T-helper 17 cell (primary cell): ENCODE results near the gene PPP2R3A. TPM values are rescaled to one million over a fixed set of nuclear protein-coding genes. Genes with fewer than 3 reads are reported as not detected.
"Not testable (repeated sequence)": the region's sequence is repeated elsewhere in the genome, so short reads cannot be mapped to it uniquely, and the experiment has no call there.

Experiments
- ATAC-seq: fragments of 150-1000 bp; cut with Tn5 transposase; 2 replicates; pipeline ENCODE4 v1.10.0; 2021; ENCODE audit warnings: mild to moderate bottlenecking, moderate library complexity
- DNase-seq, 3 donors: peaks; one replicate each; pipeline versions ENCODE4 v3.0.0 to v3.0.0-alpha.2; 2020 to 2021
- H3K9me3 ChIP-seq: one replicate; pipeline ENCODE4 v1.7.0; 2013; ENCODE audit warnings: low read length, mild to moderate bottlenecking; ENCODE audit not compliant: control insufficient read depth, poor library complexity, severe bottlenecking
- H3K27ac Mint-ChIP-seq: one replicate; pipeline ENCODE4 v1.8.0; 2022; ENCODE audit warnings: mild to moderate bottlenecking, moderate library complexity, mixed read lengths
- H3K27me3 Mint-ChIP-seq: one replicate; pipeline ENCODE4 v1.8.0; 2022; ENCODE audit warnings: mixed read lengths
- H3K36me3 Mint-ChIP-seq: one replicate; pipeline ENCODE4 v1.8.0; 2022; ENCODE audit warnings: low read depth, mixed read lengths
- H3K4me1 Mint-ChIP-seq: one replicate; pipeline ENCODE4 v1.8.0; 2022; ENCODE audit warnings: mild to moderate bottlenecking, mixed read lengths
- H3K4me3 Mint-ChIP-seq: one replicate; pipeline ENCODE4 v1.8.0; 2022; ENCODE audit warnings: mild to moderate bottlenecking, moderate library complexity, mixed read lengths
- total RNA-seq, 4 donors: library from RNA in 2 of 4; stranded (reverse) in 2 of 4; gene quantifications; one replicate each; pipeline ENCODE4 v1.2.3 and lab custom pipeline; 2022 to 2026

Gene PPP2R3A
- total RNA-seq, 2 donors from 2014 or later = 0.13 to 0.17 TPM

DNA sequence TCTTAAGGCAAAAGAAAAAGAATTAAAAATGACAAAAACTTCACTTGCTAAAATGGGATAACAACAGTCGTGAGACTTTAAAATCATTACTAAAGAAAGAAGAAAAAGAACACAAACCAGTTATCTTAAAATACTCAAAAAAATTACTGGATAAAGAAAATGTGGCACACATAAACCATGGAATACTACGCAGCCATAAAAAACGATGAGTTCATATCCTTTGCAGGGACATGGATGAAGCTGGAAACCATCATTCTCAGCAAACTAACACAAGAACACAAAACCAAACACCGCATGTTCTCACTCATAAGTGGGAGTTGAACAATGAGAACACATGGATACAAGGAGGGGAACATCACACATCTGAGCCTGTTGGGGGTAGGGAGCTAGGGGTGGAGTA lies 202.7 kb downstream of the PPP2R3A start:
- Mint-ChIP-seq H3K27ac (peak overlapping the region; percentile 56), H3K4me3 (peak overlapping the region; percentile 5), H3K4me1 (peaks cover 44% of the 10 kb centered on the region)
- H3K36me3 Mint-ChIP-seq, H3K27me3 Mint-ChIP-seq, ATAC-seq, H3K9me3 ChIP-seq, DNase-seq: not testable (repeated sequence)

DNA sequence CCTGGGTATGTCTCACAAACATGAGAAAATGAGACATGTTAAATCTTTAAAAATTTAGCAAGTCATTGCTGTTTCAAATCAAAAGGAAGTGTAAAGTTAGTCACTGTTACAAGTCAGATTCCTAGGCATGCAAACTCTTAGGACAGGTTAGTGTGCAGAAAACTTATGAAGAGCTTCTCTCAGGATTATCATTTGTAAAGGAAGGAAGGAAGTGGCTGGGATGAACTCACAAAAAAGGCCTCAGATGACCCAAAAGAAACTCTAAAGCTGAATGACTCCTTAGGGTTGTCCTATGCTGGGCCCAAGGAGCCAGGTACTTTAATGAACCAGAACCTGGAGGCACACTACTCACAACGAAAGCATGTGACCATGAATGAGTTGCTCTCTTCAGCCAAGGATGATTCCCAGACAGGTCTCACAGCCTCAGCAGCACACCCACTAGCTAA lies 205.6 kb downstream of the PPP2R3A start:
- Mint-ChIP-seq H3K4me1 (peaks cover 40% of the 10 kb centered on the region), H3K27me3 (no peaks in the 10 kb centered on the region), H3K27ac (no peak overlapping the region), H3K36me3 (peaks cover 2% of the 10 kb centered on the region), H3K4me3 (no peak overlapping the region)
- DNase-seq (no peak), ATAC-seq (peak; percentile 33)
- no peaks in the 10 kb centered on the region for H3K9me3 ChIP-seq

DNA sequence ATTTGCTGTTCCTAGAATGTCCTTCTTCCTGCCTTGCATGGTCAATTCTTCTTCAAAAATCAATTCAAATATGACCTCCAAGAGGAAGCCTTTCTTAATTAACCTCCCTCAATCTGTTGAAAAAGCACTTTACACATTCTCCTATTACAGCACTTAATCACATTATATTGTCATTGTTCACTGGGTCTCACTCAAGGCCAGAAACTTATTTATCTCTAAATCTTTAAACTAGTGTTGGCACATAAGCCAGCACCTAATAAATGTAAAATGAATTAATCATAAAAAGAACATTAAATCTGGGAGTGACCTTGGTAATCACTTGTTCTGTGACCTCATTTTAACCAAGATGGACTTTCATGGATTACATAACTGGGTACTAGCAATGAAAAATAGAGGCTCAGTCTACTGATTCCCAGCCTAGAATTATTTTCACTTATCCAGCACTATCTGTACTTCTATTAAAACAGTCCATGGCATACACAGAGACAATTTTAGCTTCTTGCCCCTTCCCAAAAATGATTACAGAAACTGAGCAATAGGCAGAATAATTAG lies 208.5 kb downstream of the PPP2R3A start:
- ATAC-seq = no peak
- peak overlapping the region; percentile 28 for H3K4me3 Mint-ChIP-seq
- no peak for DNase-seq
- H3K4me1 Mint-ChIP-seq = peaks cover 32% of the 10 kb centered on the region
- no peaks in the 10 kb centered on the region for H3K27me3 Mint-ChIP-seq
- H3K27ac Mint-ChIP-seq = no peak overlapping the region
- no peaks in the 10 kb centered on the region for H3K9me3 ChIP-seq
- no peaks in the 10 kb centered on the region for H3K36me3 Mint-ChIP-seq

DNA sequence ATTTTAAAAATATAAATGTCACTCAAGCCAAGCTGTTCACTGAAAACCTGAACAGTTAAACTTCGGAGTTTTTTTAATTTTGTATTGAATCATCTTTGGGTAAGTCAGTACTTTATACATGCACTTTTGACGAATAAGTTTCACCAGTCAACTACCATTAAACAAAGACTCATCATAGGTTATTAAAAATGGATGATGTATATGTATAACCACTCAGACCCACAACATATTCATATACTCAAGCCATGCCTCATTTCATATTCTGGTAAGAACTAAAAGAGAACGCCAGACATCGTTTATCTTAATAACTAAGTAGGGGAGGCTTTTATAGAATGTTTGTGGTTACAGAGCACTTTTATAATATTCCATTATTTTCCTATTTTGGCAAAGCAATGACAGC lies 212.3 kb downstream of the PPP2R3A start:
- Mint-ChIP-seq H3K36me3 (no peaks in the 10 kb centered on the region), H3K27ac (peak overlapping the region; percentile 45), H3K27me3 (no peaks in the 10 kb centered on the region), H3K4me3 (no peak overlapping the region), H3K4me1 (peaks cover 34% of the 10 kb centered on the region)
- H3K9me3 ChIP-seq = no peaks in the 10 kb centered on the region
- DNase-seq = no peak
- ATAC-seq = no peak

- no peak for DNase-seq
- H3K9me3 ChIP-seq = no peaks in the 10 kb centered on the region
- H3K27me3 Mint-ChIP-seq = no peaks in the 10 kb centered on the region
- no peak for ATAC-seq
- H3K27ac Mint-ChIP-seq = no peak overlapping the region
- peaks cover 38% of the 10 kb centered on the region for H3K4me1 Mint-ChIP-seq
- H3K36me3 Mint-ChIP-seq = no peaks in the 10 kb centered on the region
- H3K4me3 Mint-ChIP-seq = peak overlapping the region; percentile 19
Measured at GRCh38 chr3:136181741-136182140, 216.2 kb downstream of the PPP2R3A start.

DNA sequence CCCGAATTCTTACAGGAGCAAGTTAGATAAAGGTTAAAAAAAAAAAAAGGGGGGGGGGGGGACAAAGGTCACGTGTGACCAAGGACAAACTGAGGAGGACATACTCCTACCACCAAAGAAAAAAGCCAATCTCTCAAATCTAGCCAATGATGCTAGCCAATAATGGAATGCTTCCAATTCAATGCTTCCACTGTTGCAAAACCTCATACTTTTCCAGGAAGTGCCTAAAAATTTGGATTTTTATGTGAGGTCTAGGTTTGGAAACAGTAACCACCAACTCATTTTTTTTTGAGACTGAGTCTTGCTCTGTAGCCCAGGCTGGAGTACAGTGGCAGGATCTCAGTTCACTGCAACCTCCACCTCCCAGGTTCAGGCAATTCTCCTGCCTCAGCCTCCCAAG lies 219.2 kb downstream of the PPP2R3A start:
- DNase-seq = no peak
- no peaks in the 10 kb centered on the region for H3K36me3 Mint-ChIP-seq
- H3K27ac Mint-ChIP-seq = no peak overlapping the region
- H3K9me3 ChIP-seq = no peaks in the 10 kb centered on the region
- ATAC-seq = no peak
- no peak overlapping the region for H3K4me3 Mint-ChIP-seq
- peaks cover 53% of the 10 kb centered on the region for H3K4me1 Mint-ChIP-seq
- H3K27me3 Mint-ChIP-seq = no peaks in the 10 kb centered on the region

DNA sequence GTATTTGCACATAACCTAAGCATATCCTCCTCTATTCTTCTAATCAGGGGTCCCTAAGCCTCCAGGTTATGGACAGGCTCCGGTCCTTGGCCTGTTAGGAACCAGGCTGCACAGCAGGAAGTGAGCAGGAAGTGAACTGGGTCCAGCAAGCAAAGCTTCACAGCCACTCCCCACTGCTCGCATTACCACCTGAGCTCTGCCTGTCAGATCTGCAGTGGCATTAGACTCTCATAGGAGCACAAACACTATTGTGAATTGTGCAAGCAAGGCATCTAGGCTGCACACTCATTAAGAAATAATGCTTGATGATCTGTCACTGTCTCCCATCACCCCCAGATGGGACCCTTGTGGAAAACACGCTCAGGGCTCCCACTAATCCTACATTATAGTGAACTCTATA lies 220.8 kb downstream of the PPP2R3A start:
- H3K27me3 Mint-ChIP-seq = no peaks in the 10 kb centered on the region
- H3K9me3 ChIP-seq = no peaks in the 10 kb centered on the region
- H3K27ac Mint-ChIP-seq = peak overlapping the region; percentile 37
- no peak for DNase-seq
- H3K36me3 Mint-ChIP-seq = no peaks in the 10 kb centered on the region
- ATAC-seq = peak; percentile 63
- peaks cover 55% of the 10 kb centered on the region for H3K4me1 Mint-ChIP-seq
- peak overlapping the region; percentile 64 for H3K4me3 Mint-ChIP-seq

DNA sequence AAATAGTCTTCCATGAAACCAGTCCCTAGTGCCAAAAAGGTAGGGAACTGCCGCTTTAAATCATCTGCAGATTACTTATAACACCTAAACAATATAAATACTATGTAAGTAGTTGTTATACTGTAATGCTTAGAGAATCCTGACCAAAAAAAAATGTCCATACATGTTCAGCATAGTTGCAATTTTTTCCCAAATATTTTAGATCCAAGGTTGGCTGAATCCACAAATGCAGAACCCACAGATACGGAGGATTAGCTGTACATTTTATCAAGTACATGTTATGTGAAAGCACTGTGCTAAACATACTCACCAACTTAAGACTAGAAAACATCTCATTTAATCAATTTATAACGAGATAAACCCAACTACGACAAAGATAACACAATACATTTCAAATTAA lies 221.3 kb downstream of the PPP2R3A start:
- Mint-ChIP-seq H3K36me3 (no peaks in the 10 kb centered on the region), H3K4me1 (peaks cover 59% of the 10 kb centered on the region), H3K27ac (peak overlapping the region; percentile 37), H3K4me3 (peak overlapping the region; percentile 64), H3K27me3 (no peaks in the 10 kb centered on the region)
- H3K9me3 ChIP-seq = no peaks in the 10 kb centered on the region
- DNase-seq (no peak), ATAC-seq (no peak)

DNA sequence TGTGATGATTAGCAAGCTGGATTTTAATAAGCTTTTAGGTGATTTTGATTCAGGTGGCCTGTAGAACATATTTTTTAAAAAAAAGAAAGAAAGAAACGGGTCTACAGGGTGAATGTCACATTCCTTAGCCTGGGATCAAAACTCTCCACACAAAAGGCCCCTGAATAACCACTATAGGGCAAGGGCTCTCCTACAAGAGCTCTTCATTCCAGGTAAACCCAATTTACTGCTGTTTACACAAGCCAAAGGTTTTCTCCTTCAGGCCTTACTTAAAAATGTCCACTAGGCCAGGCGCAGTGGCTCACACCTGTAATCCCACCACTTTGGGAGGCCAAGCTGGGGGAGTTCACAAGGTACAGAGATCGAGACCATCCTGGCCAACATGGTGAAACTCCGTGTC lies 222.3 kb downstream of the PPP2R3A start:
- H3K9me3 ChIP-seq = no peaks in the 10 kb centered on the region
- no peak for DNase-seq
- Mint-ChIP-seq H3K4me1 (peaks cover 56% of the 10 kb centered on the region), H3K36me3 (no peaks in the 10 kb centered on the region), H3K4me3 (peak overlapping the region; percentile 77), H3K27ac (peak overlapping the region; percentile 63), H3K27me3 (no peaks in the 10 kb centered on the region)
- no peak for ATAC-seq

- no peak for DNase-seq
- H3K9me3 ChIP-seq = no peaks in the 10 kb centered on the region
- Mint-ChIP-seq H3K27me3 (no peaks in the 10 kb centered on the region), H3K27ac (peak overlapping the region; percentile 63), H3K4me3 (peak overlapping the region; percentile 77), H3K4me1 (peaks cover 55% of the 10 kb centered on the region), H3K36me3 (no peaks in the 10 kb centered on the region)
- ATAC-seq = no peak
Measured at GRCh38 chr3:136189043-136189442, 223.5 kb downstream of the PPP2R3A start.

DNA sequence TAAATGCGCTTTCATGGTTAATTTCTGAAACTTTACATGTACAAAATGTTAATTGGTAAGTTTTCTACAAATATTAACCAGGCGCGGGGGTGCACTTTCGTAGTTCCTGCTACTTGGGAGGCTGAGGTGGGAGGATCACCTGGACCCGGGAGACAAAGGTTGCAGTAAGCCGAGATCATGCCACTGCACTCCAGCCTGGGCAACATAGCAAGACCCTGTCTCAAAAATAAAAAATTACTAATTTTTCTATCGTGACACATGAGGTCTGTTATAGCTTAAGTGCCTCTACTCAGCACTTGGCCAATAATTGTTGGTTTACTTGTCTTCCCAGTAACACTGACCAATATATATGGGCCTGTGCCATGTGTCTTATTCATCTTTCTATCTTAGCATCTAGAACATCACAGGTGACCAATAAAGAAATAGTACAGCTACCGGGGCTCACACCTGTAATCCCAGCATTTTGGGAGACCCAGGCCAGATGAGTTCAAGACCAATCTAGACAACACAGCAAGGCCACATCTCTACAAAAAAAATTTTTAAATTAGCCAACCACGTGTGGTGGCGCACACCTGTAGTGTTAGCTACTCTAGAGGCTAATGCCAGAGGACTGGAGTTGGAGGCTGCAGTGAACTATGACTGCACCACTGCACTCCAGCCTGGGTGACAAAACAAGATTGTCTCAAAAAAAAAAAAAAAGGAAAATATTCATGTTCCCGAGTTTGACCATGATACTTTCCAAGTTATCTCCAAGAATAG lies 224.5 kb downstream of the PPP2R3A start:
- no peaks in the 10 kb centered on the region for H3K9me3 ChIP-seq
- no peak for DNase-seq
- Mint-ChIP-seq H3K4me1 (peaks cover 62% of the 10 kb centered on the region), H3K4me3 (peak overlapping the region; percentile 98), H3K36me3 (peaks cover 7% of the 10 kb centered on the region), H3K27me3 (no peaks in the 10 kb centered on the region), H3K27ac (peak overlapping the region; percentile 19)
- ATAC-seq = no peak

DNA sequence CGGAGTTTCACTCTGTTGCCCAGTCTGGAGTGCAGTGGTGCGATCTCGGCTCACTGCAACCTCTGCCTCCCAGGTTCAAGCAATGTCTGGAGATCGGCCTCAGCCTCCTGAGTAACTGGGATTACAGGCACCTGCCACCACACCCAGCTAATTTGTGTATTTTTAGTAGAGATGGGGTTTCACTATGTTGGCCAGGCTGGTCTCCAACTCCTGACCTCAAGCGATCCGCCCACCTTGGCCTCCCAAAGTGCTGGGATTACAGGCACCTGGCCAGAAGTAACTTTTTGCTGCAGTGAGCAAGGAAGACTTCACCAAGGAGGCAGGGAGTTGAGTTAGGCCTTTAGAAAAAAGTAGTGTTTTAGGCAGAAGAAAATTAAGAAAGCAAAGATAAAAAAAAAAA lies 226.7 kb downstream of the PPP2R3A start:
- H3K4me3 Mint-ChIP-seq = peak overlapping the region; percentile 98
- not testable (repeated sequence) for ATAC-seq, H3K27me3 Mint-ChIP-seq, DNase-seq, H3K9me3 ChIP-seq
- H3K4me1 Mint-ChIP-seq = peaks cover 56% of the 10 kb centered on the region
- H3K36me3 Mint-ChIP-seq = peaks cover 13% of the 10 kb centered on the region
- peak overlapping the region; percentile 99 for H3K27ac Mint-ChIP-seq

DNA sequence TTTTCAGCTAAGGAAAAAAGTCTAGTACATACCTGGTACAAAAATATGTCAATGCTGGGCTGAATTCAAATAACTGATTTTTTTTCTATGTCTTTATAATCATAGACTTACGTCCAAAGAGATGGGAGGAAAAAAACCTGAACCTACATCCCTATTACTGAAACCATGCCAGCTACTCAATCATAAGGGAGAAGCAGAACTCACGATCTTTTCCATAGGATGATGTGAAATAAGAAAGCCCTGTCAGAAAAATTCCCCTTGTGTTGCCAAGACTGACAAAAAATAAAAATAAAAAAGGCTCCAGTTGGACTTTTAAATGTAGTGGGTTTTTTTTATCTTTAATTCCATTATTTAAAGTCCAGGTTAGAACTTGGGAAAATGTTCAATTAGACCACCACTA lies 227.3 kb downstream of the PPP2R3A start:
- no peaks in the 10 kb centered on the region for H3K9me3 ChIP-seq
- Mint-ChIP-seq H3K4me1 (peaks cover 57% of the 10 kb centered on the region), H3K4me3 (peak overlapping the region; percentile 98), H3K36me3 (peaks cover 13% of the 10 kb centered on the region), H3K27ac (peak overlapping the region; percentile 99), H3K27me3 (no peaks in the 10 kb centered on the region)
- ATAC-seq (no peak), DNase-seq (no peak)
